Activated T-helper 17 cell treated with anti-CD3 and anti-CD28 coated beads, Interleukin-2, amount 50 U/mL, for 72 hours (primary cell): Measurements from ENCODE around the gene NKD2. TPM values are rescaled to one million over a fixed set of nuclear protein-coding genes. Genes with fewer than 3 reads are reported as not detected.

Experiments
- ATAC-seq: fragments of 150-1000 bp; cut with Tn5 transposase; replicated peaks from 2 replicates; pipeline ENCODE4 v1.10.0; 2021; ENCODE audit warnings: mild to moderate bottlenecking, moderate library complexity
- H3K27ac Mint-ChIP-seq: one replicate; pipeline ENCODE4 v1.8.0; 2022; ENCODE audit warnings: mixed read lengths
- H3K27me3 Mint-ChIP-seq: one replicate; pipeline ENCODE4 v1.8.0; 2022; ENCODE audit warnings: mixed read lengths
- H3K36me3 Mint-ChIP-seq: one replicate; pipeline ENCODE4 v1.8.0; 2022; ENCODE audit warnings: low read depth, mild to moderate bottlenecking, mixed read lengths
- H3K4me1 Mint-ChIP-seq: one replicate; pipeline ENCODE4 v1.8.0; 2022; ENCODE audit warnings: mixed read lengths
- H3K4me3 Mint-ChIP-seq: one replicate; pipeline ENCODE4 v1.8.0; 2022; ENCODE audit warnings: mild to moderate bottlenecking, mixed read lengths
- H3K9me3 Mint-ChIP-seq: one replicate; pipeline ENCODE4 v1.8.0; 2022; ENCODE audit warnings: mixed read lengths
- total RNA-seq, 2 donors: library from RNA; stranded (reverse); gene quantifications; one replicate each; pipeline ENCODE4 v1.2.3, GENCODE V29; 2022

The NKD2 gene
- total RNA-seq, 2 donors from 2014 or later, result 0.37 to 1.2 TPM

- no peak for ATAC-seq
- Mint-ChIP-seq H3K9me3 (no peaks in the 10 kb centered on the region), H3K36me3 (peaks cover 31% of the 10 kb centered on the region), H3K27me3 (no peaks in the 10 kb centered on the region), H3K4me1 (no peaks in the 10 kb centered on the region), H3K27ac (peak overlapping the region; percentile 52), H3K4me3 (no peak overlapping the region)
Measured at GRCh38 chr5:1083823-1084605, 75.4 kb downstream of the NKD2 start.

GRCh38 chr5:1085391-1085790 is 76.8 kb downstream of the NKD2 start:
- H3K36me3 Mint-ChIP-seq, result peaks cover 25% of the 10 kb centered on the region
- no peaks in the 10 kb centered on the region for H3K4me1 Mint-ChIP-seq
- no peaks in the 10 kb centered on the region for H3K27me3 Mint-ChIP-seq
- no peaks in the 10 kb centered on the region for H3K9me3 Mint-ChIP-seq
- H3K27ac Mint-ChIP-seq, result no peak overlapping the region
- no peak overlapping the region for H3K4me3 Mint-ChIP-seq
- ATAC-seq, result no peak

- no peak overlapping the region for H3K4me3 Mint-ChIP-seq
- no peak overlapping the region for H3K27ac Mint-ChIP-seq
- no peak for ATAC-seq
- H3K4me1 Mint-ChIP-seq, result no peaks in the 10 kb centered on the region
- H3K9me3 Mint-ChIP-seq, result no peaks in the 10 kb centered on the region
- H3K36me3 Mint-ChIP-seq, result peaks cover 18% of the 10 kb centered on the region
- no peaks in the 10 kb centered on the region for H3K27me3 Mint-ChIP-seq
Measured at GRCh38 chr5:1086137-1086536, 77.5 kb downstream of the NKD2 start.

- H3K36me3 Mint-ChIP-seq, result peaks cover 13% of the 10 kb centered on the region
- no peaks in the 10 kb centered on the region for H3K27me3 Mint-ChIP-seq
- H3K4me1 Mint-ChIP-seq, result no peaks in the 10 kb centered on the region
- H3K27ac Mint-ChIP-seq, result no peak overlapping the region
- ATAC-seq, result no peak
- no peak overlapping the region for H3K4me3 Mint-ChIP-seq
- no peaks in the 10 kb centered on the region for H3K9me3 Mint-ChIP-seq
Measured at GRCh38 chr5:1086871-1087270, 78.3 kb downstream of the NKD2 start.

GRCh38 chr5:1087428-1087827 is 78.8 kb downstream of the NKD2 start:
- H3K27me3 Mint-ChIP-seq, result no peaks in the 10 kb centered on the region
- no peaks in the 10 kb centered on the region for H3K9me3 Mint-ChIP-seq
- no peak overlapping the region for H3K27ac Mint-ChIP-seq
- H3K4me3 Mint-ChIP-seq, result no peak overlapping the region
- H3K4me1 Mint-ChIP-seq, result no peaks in the 10 kb centered on the region
- peaks cover 15% of the 10 kb centered on the region for H3K36me3 Mint-ChIP-seq
- no peak for ATAC-seq

GRCh38 chr5:1088031-1088430 is 79.4 kb downstream of the NKD2 start:
- ATAC-seq, result no peak

More at GRCh38 chr5:1088031-1088430, 79.4 kb downstream of the NKD2 start:
- H3K4me1 Mint-ChIP-seq, result no peaks in the 10 kb centered on the region
- no peak overlapping the region for H3K4me3 Mint-ChIP-seq
- no peaks in the 10 kb centered on the region for H3K9me3 Mint-ChIP-seq
- no peak overlapping the region for H3K27ac Mint-ChIP-seq
- H3K27me3 Mint-ChIP-seq, result no peaks in the 10 kb centered on the region
- peaks cover 20% of the 10 kb centered on the region for H3K36me3 Mint-ChIP-seq

Other genes with a start within 250 kb of the NKD2 start
- 1 to 10 TPM in 1 of 2 donors, under 1 TPM in 1; 0.30 to 7.0 TPM for gene ZDHHC11B, start 224.1 kb upstream of the NKD2 start, total RNA-seq
- 10 to 100 TPM; 13.6 to 26.8 TPM for gene ZDHHC11, start 157.8 kb upstream of the NKD2 start, total RNA-seq
- 10 to 100 TPM; 65.2 to 72.5 TPM for gene BRD9, start 116.0 kb upstream of the NKD2 start, total RNA-seq
- 10 to 100 TPM; 18.3 to 45.0 TPM for gene TRIP13, start 115.9 kb upstream of the NKD2 start, total RNA-seq
- gene SLC12A7, start 103.3 kb downstream of the NKD2 start, total RNA-seq, result 10 to 100 TPM; 17.6 to 28.2 TPM
- gene SLC6A19, start 192.8 kb downstream of the NKD2 start, total RNA-seq, result not detected
- not detected for gene SLC6A18, start 216.6 kb downstream of the NKD2 start, total RNA-seq